HL-60 (cell line): ENCODE measurements around the gene DNAJA2.

Experiments
- CTCF ChIP-seq: IDR thresholded peaks from one replicate; pipeline ENCODE4 v1.5.1; 2011; ENCODE audit warnings: low read length, control low read depth, inconsistent platforms; ENCODE audit not compliant: insufficient read depth
- GABPA ChIP-seq: IDR thresholded peaks from 2 replicates; pipeline ENCODE4 v1.6.1; 2012; ENCODE audit warnings: low read depth
- POLR2AphosphoS5 ChIP-seq: IDR thresholded peaks from 2 replicates; pipeline ENCODE4 v1.6.1; 2012; ENCODE audit warnings: low read depth
- SPI1 ChIP-seq: IDR thresholded peaks from 2 replicates; pipeline ENCODE4 v1.6.1; 2012; ENCODE audit warnings: low read depth, mild to moderate bottlenecking, borderline replicate concordance
- TF ChIP-seq, protein P1 (sequence below): IDR thresholded peaks from 2 replicates; pipeline ENCODE4 v1.6.1; 2012; ENCODE audit warnings: low read depth; ENCODE audit not compliant: insufficient replicate concordance

DNA sequence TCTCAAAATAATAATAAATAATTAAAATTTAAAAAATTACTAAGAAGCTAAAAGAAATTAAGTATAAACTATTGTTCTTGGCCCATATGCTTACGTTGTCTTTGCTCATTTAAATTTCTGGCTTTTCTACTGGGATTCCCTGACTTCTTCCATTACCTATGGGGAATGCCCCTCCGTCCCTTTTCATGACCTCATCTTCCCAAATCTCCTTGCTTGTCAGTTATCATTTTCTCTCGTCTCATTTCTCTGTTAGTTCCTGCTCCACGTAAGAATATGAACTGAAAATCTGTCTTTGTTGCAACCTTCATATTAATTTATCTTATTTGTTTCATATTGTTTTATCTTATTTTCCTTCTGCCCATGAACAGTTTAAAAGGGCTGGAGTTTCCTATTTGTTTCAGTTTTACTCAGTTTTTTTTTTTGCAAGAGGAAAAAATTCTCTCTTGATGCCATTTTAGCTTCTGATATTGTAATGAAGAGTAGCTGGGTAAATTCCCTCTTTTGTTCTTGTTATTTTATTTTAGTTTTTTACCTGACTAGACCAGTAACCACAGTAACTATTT is 2.5 kb upstream of the DNAJA2 start:
- no peak for TF ChIP-seq CTCF
- no peak for TF ChIP-seq POLR2AphosphoS5
- TF ChIP-seq SPI1, result no peak
- TF ChIP-seq GABPA, result no peak
- TF ChIP-seq, protein P1, sequence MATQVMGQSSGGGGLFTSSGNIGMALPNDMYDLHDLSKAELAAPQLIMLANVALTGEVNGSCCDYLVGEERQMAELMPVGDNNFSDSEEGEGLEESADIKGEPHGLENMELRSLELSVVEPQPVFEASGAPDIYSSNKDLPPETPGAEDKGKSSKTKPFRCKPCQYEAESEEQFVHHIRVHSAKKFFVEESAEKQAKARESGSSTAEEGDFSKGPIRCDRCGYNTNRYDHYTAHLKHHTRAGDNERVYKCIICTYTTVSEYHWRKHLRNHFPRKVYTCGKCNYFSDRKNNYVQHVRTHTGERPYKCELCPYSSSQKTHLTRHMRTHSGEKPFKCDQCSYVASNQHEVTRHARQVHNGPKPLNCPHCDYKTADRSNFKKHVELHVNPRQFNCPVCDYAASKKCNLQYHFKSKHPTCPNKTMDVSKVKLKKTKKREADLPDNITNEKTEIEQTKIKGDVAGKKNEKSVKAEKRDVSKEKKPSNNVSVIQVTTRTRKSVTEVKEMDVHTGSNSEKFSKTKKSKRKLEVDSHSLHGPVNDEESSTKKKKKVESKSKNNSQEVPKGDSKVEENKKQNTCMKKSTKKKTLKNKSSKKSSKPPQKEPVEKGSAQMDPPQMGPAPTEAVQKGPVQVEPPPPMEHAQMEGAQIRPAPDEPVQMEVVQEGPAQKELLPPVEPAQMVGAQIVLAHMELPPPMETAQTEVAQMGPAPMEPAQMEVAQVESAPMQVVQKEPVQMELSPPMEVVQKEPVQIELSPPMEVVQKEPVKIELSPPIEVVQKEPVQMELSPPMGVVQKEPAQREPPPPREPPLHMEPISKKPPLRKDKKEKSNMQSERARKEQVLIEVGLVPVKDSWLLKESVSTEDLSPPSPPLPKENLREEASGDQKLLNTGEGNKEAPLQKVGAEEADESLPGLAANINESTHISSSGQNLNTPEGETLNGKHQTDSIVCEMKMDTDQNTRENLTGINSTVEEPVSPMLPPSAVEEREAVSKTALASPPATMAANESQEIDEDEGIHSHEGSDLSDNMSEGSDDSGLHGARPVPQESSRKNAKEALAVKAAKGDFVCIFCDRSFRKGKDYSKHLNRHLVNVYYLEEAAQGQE, result no peak
